GM23338 (cell line): ENCODE data around the gene GNAT1. TPM values are rescaled to one million over a fixed set of nuclear protein-coding genes. Genes with fewer than 3 reads are reported as not detected.

ENCODE experiments used
- ATAC-seq: fragments of 200-7000 bp; cut with Tn5 transposase; 3 replicates; pipeline ENCODE4 v1.9.1; 2020
- DNase-seq: peaks from one replicate; pipeline ENCODE4 v3.0.0-alpha.2; 2015; ENCODE audit warnings: low spot score
- H2AFZ ChIP-seq: fragments of 200-600 bp; sonication (generic); 2 replicates; pipeline ENCODE4 v1.8.0; 2016; ENCODE audit warnings: antibody characterized with exemption, mild to moderate bottlenecking, moderate library complexity
- H3F3A ChIP-seq: fragments of 200-600 bp; sonication (generic); replicated peaks from 2 replicates; pipeline ENCODE4 v1.8.0; 2017; ENCODE audit warnings: antibody characterized with exemption, mixed run types, low read depth
- H3K27ac ChIP-seq: fragments of 200-600 bp; sonication (generic); 2 replicates; pipeline ENCODE4 v1.6.1; 2016; ENCODE audit warnings: low read depth
- H3K27me3 ChIP-seq: fragments of 200-600 bp; sonication (generic); 2 replicates; pipeline ENCODE4 v1.8.0; 2016; ENCODE audit warnings: mild to moderate bottlenecking, mixed run types, moderate library complexity; ENCODE audit not compliant: insufficient read depth
- H3K36me3 ChIP-seq: fragments of 200-600 bp; sonication (generic); 2 replicates; pipeline ENCODE4 v1.8.0; 2016; ENCODE audit warnings: mild to moderate bottlenecking; ENCODE audit not compliant: insufficient read depth
- H3K4me1 ChIP-seq: fragments of 200-600 bp; sonication (generic); 2 replicates; pipeline ENCODE4 v1.8.0; 2016; ENCODE audit warnings: mild to moderate bottlenecking, moderate library complexity; ENCODE audit not compliant: insufficient read depth
- H3K4me2 ChIP-seq: fragments of 200-600 bp; sonication (generic); 2 replicates; pipeline ENCODE4 v1.7.1; 2017; ENCODE audit warnings: mixed run types
- H3K4me3 ChIP-seq: fragments of 200-600 bp; sonication (generic); 2 replicates; pipeline ENCODE4 v1.6.1; 2016; ENCODE audit warnings: mixed run types
- H3K79me2 ChIP-seq: fragments of 200-600 bp; sonication (generic); replicated peaks from 2 replicates; pipeline ENCODE4 v1.8.0; 2017; ENCODE audit warnings: mild to moderate bottlenecking; ENCODE audit not compliant: insufficient read depth
- H3K9me2 ChIP-seq: fragments of 200-600 bp; sonication (generic); 2 replicates; pipeline ENCODE4 v1.8.0; 2017; ENCODE audit not compliant: insufficient read depth
- H4K20me1 ChIP-seq: fragments of 200-600 bp; sonication (generic); replicated peaks from 2 replicates; pipeline ENCODE4 v1.8.0; 2017; ENCODE audit warnings: mild to moderate bottlenecking; ENCODE audit not compliant: insufficient read depth
- H3K27ac Mint-ChIP-seq: 2 replicates; pipeline ENCODE4 v1.8.0; 2020; ENCODE audit warnings: inconsistent platforms, mild to moderate bottlenecking, moderate library complexity, mixed read lengths
- H3K27me3 Mint-ChIP-seq: 3 replicates; pipeline ENCODE4 v1.8.0; 2022; ENCODE audit warnings: low read depth, mild to moderate bottlenecking, moderate library complexity, mixed read lengths, inconsistent platforms; ENCODE audit not compliant: insufficient read depth, poor library complexity
- H3K36me3 Mint-ChIP-seq: 3 replicates; pipeline ENCODE4 v1.8.0; 2021; ENCODE audit warnings: low read depth, mild to moderate bottlenecking, inconsistent platforms, moderate library complexity, mixed read lengths
- H3K4me1 Mint-ChIP-seq: 3 replicates; pipeline ENCODE4 v1.8.0; 2020; ENCODE audit warnings: mild to moderate bottlenecking, inconsistent platforms, mixed read lengths
- H3K4me3 Mint-ChIP-seq: 3 replicates; pipeline ENCODE4 v1.8.0; 2021; ENCODE audit warnings: moderate library complexity, mild to moderate bottlenecking, inconsistent platforms, mixed read lengths
- H3K9me3 Mint-ChIP-seq: 3 replicates; pipeline ENCODE4 v1.8.0; 2020; ENCODE audit warnings: moderate library complexity, mild to moderate bottlenecking, inconsistent platforms, mixed read lengths
- ETS1 ChIP-seq: IDR thresholded peaks from 2 replicates; pipeline ENCODE4 v1.6.1; 2016; ENCODE audit warnings: antibody characterized with exemption
- EZH2phosphoT487 ChIP-seq: fragments of 200-600 bp; sonication (generic); IDR thresholded peaks from one replicate; pipeline ENCODE4 v1.8.1; 2018; ENCODE audit warnings: antibody characterized with exemption; ENCODE audit not compliant: unreplicated experiment
- JUNB ChIP-seq: IDR thresholded peaks from one replicate; pipeline ENCODE4 v1.6.1; 2016; ENCODE audit warnings: antibody characterized with exemption; ENCODE audit not compliant: unreplicated experiment
- NANOG ChIP-seq: IDR thresholded peaks from 2 replicates; pipeline ENCODE4 v1.6.1; 2016; ENCODE audit warnings: antibody characterized with exemption, borderline replicate concordance
- POLR2AphosphoS5 ChIP-seq: IDR thresholded peaks from 2 replicates; pipeline ENCODE4 v1.6.1; 2016; ENCODE audit warnings: antibody characterized with exemption, low read depth
- STAT1 ChIP-seq: IDR thresholded peaks from one replicate; pipeline ENCODE4 v1.6.1; 2016; ENCODE audit warnings: antibody characterized with exemption; ENCODE audit not compliant: unreplicated experiment
- ZNF114 ChIP-seq: fragments of 250-450 bp; sonication (Bioruptor Pico); IDR thresholded peaks from 2 replicates; pipeline ENCODE4 v1.5.0; 2020; ENCODE audit warnings: mild to moderate bottlenecking, moderate library complexity
- ZNF462 ChIP-seq: fragments of 250-450 bp; sonication (Bioruptor Pico); IDR thresholded peaks from 2 replicates; pipeline ENCODE4 v1.5.0; 2020; ENCODE audit warnings: mild to moderate bottlenecking, moderate library complexity
- polyA plus RNA-seq: library from polyadenylated mRNA; unstranded; fragments of >200 nt; fragmentation: Nextera tagmentation; extraction: Ambion mirVana; gene quantifications from 2 replicates; pipeline ENCODE4 v1.2.1, GENCODE V29; 2016
- total RNA-seq: library from RNA; depleted of rRNA; stranded (reverse); fragments of >200 nt; shearing (Covaris generic); gene quantifications from 2 replicates; pipeline ENCODE4 v1.2.3, GENCODE V29; 2014
- TF ChIP-seq, protein P1 (sequence below): IDR thresholded peaks from one replicate; pipeline ENCODE4 v1.6.1; 2018; ENCODE audit warnings: antibody characterized with exemption; ENCODE audit not compliant: unreplicated experiment
- TF ChIP-seq, protein P2 (sequence below), 2 experiments: fragments of 200-600 bp in 1 of 2; sonication (generic) in 1 of 2; conservative IDR thresholded peaks; 2 replicates each; pipeline versions ENCODE4 v1.5.1 to v1.6.1; 2016 to 2017; ENCODE audit warnings: antibody characterized with exemption in 2 of 2, low read depth in 2 of 2, mild to moderate bottlenecking in 2 of 2, moderate library complexity in 1 of 2

GNAT1 gene
- total and polyA plus RNA-seq, 2 experiments from 2014 or later: not detected

DNA sequence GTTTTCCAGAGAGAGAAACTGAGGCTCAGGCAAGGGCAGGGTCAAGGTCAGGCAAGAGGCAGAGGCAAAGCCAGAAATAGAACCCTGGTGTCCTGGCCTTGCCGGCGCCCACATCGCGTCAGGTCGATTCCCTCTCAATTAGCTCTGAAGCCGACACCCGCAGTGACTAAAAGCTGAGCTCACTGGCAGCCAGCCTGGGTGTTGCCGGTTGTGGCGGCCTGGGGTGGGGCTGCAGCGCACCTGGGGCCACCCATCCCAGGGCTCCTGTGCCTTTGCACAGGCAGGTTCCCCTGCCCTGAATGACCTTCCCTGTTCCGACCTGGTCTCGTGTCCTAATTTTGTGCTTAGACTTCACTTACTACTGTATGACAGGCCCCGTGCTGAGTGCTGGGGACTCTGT lies 30.1 kb upstream of the GNAT1 start (continued):
- no peak for TF ChIP-seq STAT1
- no peak for TF ChIP-seq ETS1
- no peak for TF ChIP-seq EZH2phosphoT487
- no peak for TF ChIP-seq POLR2AphosphoS5

GRCh38 chr3:50162034-50162883 lies 29.2 kb upstream of the GNAT1 start:
- H3K36me3 Mint-ChIP-seq: peaks cover 29% of the 10 kb centered on the region; the same call in 2 of the 3 replicates
- 0 out of 2 replicates have a peak, but pooled peaks cover 2% of the 10 kb centered on the region for H3F3A ChIP-seq
- DNase-seq: no peak
- peaks cover 12% of the 10 kb centered on the region; the same call in 1 of the 2 replicates for H3K36me3 ChIP-seq
- H3K4me1 ChIP-seq: peaks cover 45% of the 10 kb centered on the region
- no peak overlapping the region for H2AFZ ChIP-seq
- H3K4me2 ChIP-seq: no peak overlapping the region
- H3K4me3 Mint-ChIP-seq: no peak overlapping the region
- H3K9me3 Mint-ChIP-seq: no peaks in the 10 kb centered on the region
- H3K27ac ChIP-seq: no peak overlapping the region
- no peak overlapping the region for H3K27ac Mint-ChIP-seq
- H4K20me1 ChIP-seq: peaks cover 10% of the 10 kb centered on the region; the same call in 1 of the 2 replicates
- no peaks in the 10 kb centered on the region for H3K27me3 ChIP-seq
- H3K79me2 ChIP-seq: peaks cover 38% of the 10 kb centered on the region
- peaks cover 8% of the 10 kb centered on the region for H3K27me3 Mint-ChIP-seq
- peaks cover 59% of the 10 kb centered on the region for H3K4me1 Mint-ChIP-seq
- no peak overlapping the region for H3K4me3 ChIP-seq
- H3K9me2 ChIP-seq: no peaks in the 10 kb centered on the region
- ATAC-seq: no peak
- TF ChIP-seq ZNF462 (CRISPR knock-in tag): no peak
- TF ChIP-seq EZH2phosphoT487: no peak
- TF ChIP-seq NANOG: no peak
- TF ChIP-seq, protein P1, sequence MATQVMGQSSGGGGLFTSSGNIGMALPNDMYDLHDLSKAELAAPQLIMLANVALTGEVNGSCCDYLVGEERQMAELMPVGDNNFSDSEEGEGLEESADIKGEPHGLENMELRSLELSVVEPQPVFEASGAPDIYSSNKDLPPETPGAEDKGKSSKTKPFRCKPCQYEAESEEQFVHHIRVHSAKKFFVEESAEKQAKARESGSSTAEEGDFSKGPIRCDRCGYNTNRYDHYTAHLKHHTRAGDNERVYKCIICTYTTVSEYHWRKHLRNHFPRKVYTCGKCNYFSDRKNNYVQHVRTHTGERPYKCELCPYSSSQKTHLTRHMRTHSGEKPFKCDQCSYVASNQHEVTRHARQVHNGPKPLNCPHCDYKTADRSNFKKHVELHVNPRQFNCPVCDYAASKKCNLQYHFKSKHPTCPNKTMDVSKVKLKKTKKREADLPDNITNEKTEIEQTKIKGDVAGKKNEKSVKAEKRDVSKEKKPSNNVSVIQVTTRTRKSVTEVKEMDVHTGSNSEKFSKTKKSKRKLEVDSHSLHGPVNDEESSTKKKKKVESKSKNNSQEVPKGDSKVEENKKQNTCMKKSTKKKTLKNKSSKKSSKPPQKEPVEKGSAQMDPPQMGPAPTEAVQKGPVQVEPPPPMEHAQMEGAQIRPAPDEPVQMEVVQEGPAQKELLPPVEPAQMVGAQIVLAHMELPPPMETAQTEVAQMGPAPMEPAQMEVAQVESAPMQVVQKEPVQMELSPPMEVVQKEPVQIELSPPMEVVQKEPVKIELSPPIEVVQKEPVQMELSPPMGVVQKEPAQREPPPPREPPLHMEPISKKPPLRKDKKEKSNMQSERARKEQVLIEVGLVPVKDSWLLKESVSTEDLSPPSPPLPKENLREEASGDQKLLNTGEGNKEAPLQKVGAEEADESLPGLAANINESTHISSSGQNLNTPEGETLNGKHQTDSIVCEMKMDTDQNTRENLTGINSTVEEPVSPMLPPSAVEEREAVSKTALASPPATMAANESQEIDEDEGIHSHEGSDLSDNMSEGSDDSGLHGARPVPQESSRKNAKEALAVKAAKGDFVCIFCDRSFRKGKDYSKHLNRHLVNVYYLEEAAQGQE: no peak
- TF ChIP-seq, protein P2, sequence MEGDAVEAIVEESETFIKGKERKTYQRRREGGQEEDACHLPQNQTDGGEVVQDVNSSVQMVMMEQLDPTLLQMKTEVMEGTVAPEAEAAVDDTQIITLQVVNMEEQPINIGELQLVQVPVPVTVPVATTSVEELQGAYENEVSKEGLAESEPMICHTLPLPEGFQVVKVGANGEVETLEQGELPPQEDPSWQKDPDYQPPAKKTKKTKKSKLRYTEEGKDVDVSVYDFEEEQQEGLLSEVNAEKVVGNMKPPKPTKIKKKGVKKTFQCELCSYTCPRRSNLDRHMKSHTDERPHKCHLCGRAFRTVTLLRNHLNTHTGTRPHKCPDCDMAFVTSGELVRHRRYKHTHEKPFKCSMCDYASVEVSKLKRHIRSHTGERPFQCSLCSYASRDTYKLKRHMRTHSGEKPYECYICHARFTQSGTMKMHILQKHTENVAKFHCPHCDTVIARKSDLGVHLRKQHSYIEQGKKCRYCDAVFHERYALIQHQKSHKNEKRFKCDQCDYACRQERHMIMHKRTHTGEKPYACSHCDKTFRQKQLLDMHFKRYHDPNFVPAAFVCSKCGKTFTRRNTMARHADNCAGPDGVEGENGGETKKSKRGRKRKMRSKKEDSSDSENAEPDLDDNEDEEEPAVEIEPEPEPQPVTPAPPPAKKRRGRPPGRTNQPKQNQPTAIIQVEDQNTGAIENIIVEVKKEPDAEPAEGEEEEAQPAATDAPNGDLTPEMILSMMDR (conservative IDR thresholded peaks at IDR 0.05; ENCODE audit: low read depth in 2 of 2): no peak
- no peak for TF ChIP-seq ZNF114
- no peak for TF ChIP-seq ETS1
- TF ChIP-seq JUNB: no peak
